WTC11 (cell line): ENCODE measurements around the gene BUD13. TPM values are rescaled to one million over a fixed set of nuclear protein-coding genes. Genes with fewer than 3 reads are reported as not detected.
A peak's percentile ranks its signal among the peaks of the same experiment; 100 is the strongest.

Experiments used
- ATAC-seq: fragments of 200-7000 bp; cut with Tn5 transposase; 2 replicates; pipeline ENCODE4 v1.10.0; 2021; ENCODE audit warnings: mild to moderate bottlenecking, moderate library complexity
- CTCF ChIA-PET: fragments of 300-600 bp; sonication (Branson Sonifier 250); formaldehyde crosslinking; loops from one replicate; lab custom pipeline; 2021; ENCODE audit warnings: antibody characterized with exemption; lab: Charles Lee
- POLR2A ChIA-PET: fragments of 350-600 bp; sonication (Branson Sonifier 250); formaldehyde crosslinking; loops from one replicate; lab custom pipeline; 2021; ENCODE audit warnings: antibody characterized with exemption; lab: Charles Lee
- DNase-seq: peaks from one replicate; pipeline ENCODE4 v3.0.0; 2021; ENCODE audit warnings: low spot score
- H3K27ac Mint-ChIP-seq: 2 replicates; pipeline ENCODE4 v1.8.0; 2021; ENCODE audit warnings: mixed read lengths
- H3K27me3 Mint-ChIP-seq: 2 replicates; pipeline ENCODE4 v1.8.0; 2021; ENCODE audit warnings: low read depth, mild to moderate bottlenecking, moderate library complexity, mixed read lengths
- H3K36me3 Mint-ChIP-seq: 2 replicates; pipeline ENCODE4 v1.8.0; 2021; ENCODE audit warnings: mixed read lengths
- H3K4me1 Mint-ChIP-seq: 2 replicates; pipeline ENCODE4 v1.8.0; 2022; ENCODE audit warnings: mixed read lengths
- H3K4me3 Mint-ChIP-seq: 2 replicates; pipeline ENCODE4 v1.8.0; 2021; ENCODE audit warnings: mild to moderate bottlenecking, moderate library complexity, mixed read lengths
- H3K9me3 Mint-ChIP-seq: 2 replicates; pipeline ENCODE4 v1.8.0; 2021; ENCODE audit warnings: mixed read lengths
- ATF2 ChIP-seq: sonication (generic); formaldehyde crosslinking; IDR thresholded peaks from 2 replicates; pipeline ENCODE4 v1.8.1; 2022; ENCODE audit warnings: low read depth, missing genetic modification reagents, borderline replicate concordance
- GTF2I ChIP-seq: fragments of 250-450 bp; sonication (Bioruptor Pico); conservative IDR thresholded peaks from 2 replicates; pipeline ENCODE4 v1.4.0; 2021; ENCODE audit warnings: mild to moderate bottlenecking
- HMGXB4 ChIP-seq: sonication (generic); formaldehyde crosslinking; IDR thresholded peaks from 2 replicates; pipeline ENCODE4 v1.8.1; 2023; ENCODE audit warnings: mild to moderate bottlenecking, moderate library complexity, missing genetic modification reagents
- MXD4 ChIP-seq: fragments of 250-450 bp; sonication (Bioruptor Pico); IDR thresholded peaks from 2 replicates; pipeline ENCODE4 v1.8.0; 2021; ENCODE audit warnings: mild to moderate bottlenecking, moderate library complexity, borderline replicate concordance
- NFE2L1 ChIP-seq: sonication (generic); formaldehyde crosslinking; IDR thresholded peaks from 2 replicates; pipeline ENCODE4 v1.8.1; 2023; ENCODE audit warnings: missing genetic modification reagents
- OVOL2 ChIP-seq: fragments of 250-450 bp; sonication (Bioruptor Pico); IDR thresholded peaks from 2 replicates; pipeline ENCODE4 v1.9.0; 2021; ENCODE audit warnings: mild to moderate bottlenecking, borderline replicate concordance
- USF1 ChIP-seq: sonication (generic); formaldehyde crosslinking; IDR thresholded peaks from 2 replicates; pipeline ENCODE4 v1.8.0; 2022; ENCODE audit warnings: mild to moderate bottlenecking, missing genetic modification reagents
- ZNF138 ChIP-seq: sonication (generic); formaldehyde crosslinking; conservative IDR thresholded peaks from 2 replicates; pipeline ENCODE4 v1.8.1; 2022; ENCODE audit warnings: mild to moderate bottlenecking, moderate library complexity, missing genetic modification reagents
- ZNF396 ChIP-seq: fragments of 250-450 bp; sonication (Bioruptor Pico); IDR thresholded peaks from 2 replicates; pipeline ENCODE4 v1.8.0; 2021; ENCODE audit warnings: mild to moderate bottlenecking, moderate library complexity, borderline replicate concordance
- total RNA-seq: library from RNA; stranded (reverse); gene quantifications from 3 replicates; pipeline ENCODE4 v1.2.3, GENCODE V29; 2021

The BUD13 gene
- total RNA-seq, 1 experiment from 2014 or later, result 20.7 TPM

- ATAC-seq (peak; percentile 11; the same call in 1 of the 2 replicates), DNase-seq (no peak)
- Mint-ChIP-seq H3K27me3 (peaks cover 21% of the 10 kb centered on the region), H3K36me3 (no peaks in the 10 kb centered on the region), H3K4me3 (no peak overlapping the region), H3K4me1 (peaks cover 32% of the 10 kb centered on the region), H3K9me3 (no peaks in the 10 kb centered on the region), H3K27ac (no peak overlapping the region)
- ChIA-PET POLR2A (no interaction called here), CTCF (interaction anchor here (1.1 to 5.0 kb wide), 3 partner anchors 16 to 84 kb away, joined by 3 to 40 read pairs (median 3); partner anchors contain the start of gene APOA5)
- no peak for TF ChIP-seq USF1 (CRISPR knock-in tag)
- no peak for TF ChIP-seq HMGXB4
- no peak for TF ChIP-seq OVOL2 (CRISPR knock-in tag)
- no peak for TF ChIP-seq ATF2
These were observed 65.6 kb downstream of the BUD13 start for GRCh38 chr11:116707161-116707629.

GRCh38 chr11:116703421-116703820 is 69.4 kb downstream of the BUD13 start:
- POLR2A ChIA-PET, result no interaction called here
- CTCF ChIA-PET, result interaction anchor here (0.7 to 4.5 kb wide), 10 partner anchors 10 to 190 kb away, joined by 3 to 30 read pairs (median 4); partner anchors contain the start of gene APOA5
- DNase-seq (peak; percentile 60), ATAC-seq (peak; percentile 80)
- H3K27me3 Mint-ChIP-seq, result peaks cover 8% of the 10 kb centered on the region; the same call in 1 of the 2 replicates
- no peaks in the 10 kb centered on the region for H3K9me3 Mint-ChIP-seq
- no peak overlapping the region for H3K4me3 Mint-ChIP-seq
- no peak for TF ChIP-seq MXD4 (CRISPR knock-in tag)
- no peak for TF ChIP-seq USF1 (CRISPR knock-in tag)
- H3K27ac Mint-ChIP-seq, result no peak overlapping the region
- peaks cover 14% of the 10 kb centered on the region for H3K4me1 Mint-ChIP-seq
- no peaks in the 10 kb centered on the region for H3K36me3 Mint-ChIP-seq

GRCh38 chr11:116702772-116703385 is 69.9 kb downstream of the BUD13 start:
- DNase-seq, result no peak
- ATAC-seq, result no peak
- POLR2A ChIA-PET, result no interaction called here
- Mint-ChIP-seq H3K4me1 (peaks cover 14% of the 10 kb centered on the region), H3K9me3 (no peaks in the 10 kb centered on the region), H3K27me3 (peaks cover 7% of the 10 kb centered on the region; the same call in 1 of the 2 replicates), H3K4me3 (no peak overlapping the region), H3K36me3 (no peaks in the 10 kb centered on the region), H3K27ac (no peak overlapping the region)
- TF ChIP-seq NFE2L1 (CRISPR knock-in tag), result no peak
- CTCF ChIA-PET, result interaction anchor here (0.8 to 4.5 kb wide), 9 partner anchors 11 to 189 kb away, joined by 3 to 30 read pairs (median 3); partner anchors contain the start of gene APOA5

GRCh38 chr11:116701876-116702275 is 70.9 kb downstream of the BUD13 start:
- Mint-ChIP-seq H3K36me3 (no peaks in the 10 kb centered on the region), H3K9me3 (no peaks in the 10 kb centered on the region), H3K4me1 (peaks cover 15% of the 10 kb centered on the region), H3K4me3 (no peak overlapping the region), H3K27ac (no peak overlapping the region), H3K27me3 (peaks cover 4% of the 10 kb centered on the region; the same call in 1 of the 2 replicates)
- ATAC-seq, result no peak
- CTCF ChIA-PET, result interaction anchor here (0.8 to 4.5 kb wide), 6 partner anchors 10 to 188 kb away, joined by 3 to 30 read pairs (median 4); no protein-coding TSS in a partner anchor
- no peak for DNase-seq
- no peak for TF ChIP-seq ZNF396 (CRISPR knock-in tag)
- TF ChIP-seq MXD4 (CRISPR knock-in tag), result no peak
- TF ChIP-seq GTF2I (CRISPR knock-in tag), result no peak
- no peak for TF ChIP-seq ZNF138
- TF ChIP-seq, all 79 proteins: peak for 0
- POLR2A ChIA-PET, result no interaction called here
